Bone marrow (tissue), 2 donors: ENCODE results near the gene HNRNPCL2.
"Not testable (repeated sequence)": the region's sequence is repeated elsewhere in the genome, so short reads cannot be mapped to it uniquely, and the experiment has no call there.

Experiments
- DNase-seq, 2 donors: peaks; one replicate each; lab custom pipeline; 2025; lab: John Stamatoyannopoulos, UW

HNRNPCL2 gene

GRCh38 chr1:13116754-13117153 lies at the start of gene HNRNPCL2:
TSS of gene HNRNPCL2 (minus strand) at chr1:13116854. CDS start at chr1:13116400, 454 bp downstream.
- DNase-seq: not testable (repeated sequence)

DNA sequence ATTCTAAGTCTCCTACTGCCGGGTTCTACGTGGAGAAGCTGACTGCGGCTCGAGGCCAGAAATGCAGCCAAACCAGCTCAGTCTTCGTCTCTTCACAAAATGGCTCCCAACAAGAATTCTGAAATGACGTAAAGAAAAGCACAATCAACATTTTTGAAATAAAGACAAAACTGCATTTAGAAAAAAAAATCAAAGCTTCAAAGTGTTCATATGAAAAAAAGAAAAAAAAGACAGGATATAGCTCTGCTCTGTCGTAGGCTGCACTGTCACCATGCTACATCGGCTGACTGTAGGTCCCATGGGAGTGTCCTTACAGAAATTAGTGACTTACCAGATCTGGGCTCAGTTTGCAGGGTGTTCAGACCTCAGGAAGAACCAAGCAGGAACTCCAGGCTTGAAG lies 48.9 kb upstream of the HNRNPCL2 start, which contains the start of gene HNRNPCL4:
TSS of gene HNRNPCL4 (minus strand) at position 101 of the 400 bp plus-strand sequence. CDS start 164 bp downstream, outside the sequence.
- DNase-seq: not testable (repeated sequence)

DNA sequence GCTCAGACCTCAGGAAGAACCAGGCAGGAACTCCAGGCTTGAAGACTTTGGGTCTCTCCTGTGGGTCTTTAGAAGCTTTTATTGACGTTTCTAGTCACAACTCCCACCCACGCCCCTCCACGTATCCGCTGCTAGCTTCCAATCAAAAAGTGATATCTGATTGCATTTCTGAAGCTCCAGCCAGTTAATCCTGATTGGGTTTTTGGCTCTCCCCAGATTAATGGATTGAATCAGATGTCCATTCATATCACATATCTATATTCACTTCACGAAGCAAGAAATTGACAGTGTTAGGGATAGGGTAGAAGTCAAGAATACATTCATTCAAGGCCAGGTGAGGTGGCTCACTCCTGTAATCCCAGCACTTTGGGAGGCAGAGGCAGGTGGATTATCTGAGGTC lies 39.3 kb upstream of the HNRNPCL2 start, which contains the start of gene PRAMEF26:
TSS of gene PRAMEF26 (minus strand) at position 101 of the 400 bp plus-strand sequence. CDS start 2,914 bp downstream, outside the sequence.
- DNase-seq: not testable (repeated sequence)

GRCh38 chr1:13070474-13070873 lies 46.2 kb downstream of the HNRNPCL2 start, which contains the start of gene PRAMEF25:
TSS of gene PRAMEF25 (plus strand) at chr1:13070774. CDS start at chr1:13073694, 2,920 bp downstream.
- not testable (repeated sequence) for DNase-seq
